ENCODE measurements around the gene EIF1. TPM values are rescaled to one million over a fixed set of nuclear protein-coding genes. Genes with fewer than 3 reads are reported as not detected.

EIF1 gene
- total RNA-seq, 1 donor from 2014 or later: 43.6 TPM

DNA sequence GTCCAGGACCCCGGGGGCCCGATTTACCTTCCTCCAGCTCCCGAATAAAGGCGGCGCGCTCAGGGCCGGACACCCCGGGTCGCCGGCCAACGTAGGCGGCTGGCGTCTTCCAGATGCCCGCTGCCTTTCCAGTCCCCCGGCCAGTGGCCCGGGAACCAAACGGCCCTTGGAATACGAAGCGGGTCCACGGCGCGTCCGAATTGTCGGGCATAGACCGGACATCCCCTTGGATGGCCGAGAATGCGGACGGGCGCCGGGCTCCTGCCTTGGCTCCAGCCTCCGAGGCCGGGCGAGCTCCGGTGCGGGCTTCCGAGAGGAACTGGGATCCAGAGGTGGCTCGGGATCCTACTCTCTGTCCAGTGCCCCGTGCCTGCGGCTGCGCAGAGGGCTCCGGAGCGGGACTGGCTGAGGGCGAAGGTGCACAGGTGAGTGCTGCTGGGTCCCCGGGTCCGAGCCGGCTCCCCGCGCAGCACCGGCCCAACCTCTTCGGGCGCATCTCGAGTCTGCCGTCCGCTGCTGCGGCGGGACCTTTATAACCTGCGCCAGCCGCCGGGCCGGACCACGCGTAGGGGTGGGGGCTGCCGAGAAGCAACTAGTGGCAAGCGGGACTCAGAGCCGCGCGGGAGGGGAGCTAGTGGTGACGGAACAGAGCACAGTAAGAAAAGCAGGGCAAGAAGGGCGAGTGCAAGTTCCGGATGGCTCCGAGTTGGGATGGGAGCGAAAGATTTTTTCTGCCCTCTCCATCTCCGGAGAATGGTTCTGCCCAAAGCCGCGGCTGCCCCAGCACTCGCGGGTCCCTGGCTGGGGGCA is 45.7 kb downstream of the EIF1 start, which contains the start of gene HAP1:
Gene HAP1 (minus strand): TSS at position 505 of the 810 bp plus-strand sequence. CDS start 9 bp downstream, at position 496.
- peak in 1 of 2 donors; percentile 12 for DNase-seq (ENCODE audit: low read depth in 2 of 2)

DNA sequence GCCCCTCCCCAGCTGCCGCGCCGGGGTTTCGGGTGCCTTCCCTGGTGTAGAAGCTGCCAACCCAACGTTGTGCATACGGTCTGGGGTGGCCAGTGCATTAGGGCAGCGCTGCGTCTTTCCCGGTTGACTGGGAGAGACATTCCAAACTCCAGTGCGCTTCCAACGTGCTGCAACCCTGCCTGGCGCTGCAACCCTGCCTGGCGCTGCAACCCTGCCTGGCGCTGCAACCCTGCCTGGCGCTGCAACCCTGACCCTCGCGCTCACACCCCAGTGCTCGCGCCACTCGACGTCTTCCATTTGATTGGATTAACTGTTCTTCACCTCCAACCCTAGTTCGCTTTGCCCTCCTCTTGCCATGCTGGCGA is 46.2 kb downstream of the EIF1 start:
- no peak for DNase-seq (ENCODE audit: low read depth in 2 of 2)

DNA sequence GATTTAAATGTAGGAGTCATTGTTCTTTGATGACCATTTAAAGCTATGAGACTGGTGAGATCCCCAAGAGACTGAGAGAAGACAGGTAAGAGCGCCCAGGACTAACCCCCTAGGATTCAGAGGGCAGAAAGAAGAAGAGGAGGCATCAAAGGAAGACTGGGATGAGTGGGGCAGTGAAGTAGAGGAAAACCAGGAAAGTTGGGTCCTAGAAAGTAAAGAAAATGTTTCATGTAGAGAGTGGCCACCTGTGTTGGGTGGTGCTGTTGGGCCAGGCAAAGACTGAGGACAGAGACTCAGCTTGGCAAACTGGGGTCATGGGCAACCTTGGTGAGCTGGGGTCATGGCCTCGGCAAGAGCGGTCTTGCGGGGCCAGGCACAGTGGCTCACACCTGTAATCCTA is 47.1 kb downstream of the EIF1 start:
- no peak for DNase-seq (ENCODE audit: low read depth in 2 of 2)

DNA sequence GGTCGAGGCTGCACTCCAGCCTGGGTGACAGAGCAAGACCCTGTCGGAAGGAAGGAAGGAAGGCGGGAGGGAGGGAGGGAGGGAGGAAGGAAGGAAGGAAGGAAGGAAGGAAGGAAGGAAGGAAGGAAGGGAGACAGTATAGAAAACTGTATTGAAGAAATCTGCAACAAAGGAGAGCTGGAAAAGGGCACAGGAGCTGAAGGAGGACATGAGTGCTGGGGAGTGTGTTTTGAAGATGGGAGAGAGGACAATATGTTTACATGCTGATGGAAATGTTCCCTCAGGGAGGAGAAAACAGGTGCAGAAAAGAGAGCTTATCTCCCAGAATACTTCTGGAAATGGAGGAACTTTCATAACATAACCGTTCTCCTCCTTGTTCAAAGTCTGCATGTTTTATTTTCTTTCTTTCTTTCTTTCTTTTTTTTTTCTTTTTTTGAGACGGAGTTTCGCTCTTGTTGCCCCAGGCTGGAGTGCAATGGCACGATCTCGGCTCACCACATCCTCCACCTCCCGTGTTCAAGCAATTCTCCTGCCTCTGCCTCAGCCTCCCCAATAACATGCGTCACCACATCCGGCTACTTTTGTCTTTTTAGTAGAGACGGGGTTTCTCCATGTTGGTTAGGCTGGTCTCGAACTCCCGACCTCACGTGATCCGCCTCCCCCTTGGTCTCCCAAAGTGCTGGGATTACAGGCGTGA is 48.4 kb downstream of the EIF1 start:
- DNase-seq (ENCODE audit: low read depth in 2 of 2): no peak

DNA sequence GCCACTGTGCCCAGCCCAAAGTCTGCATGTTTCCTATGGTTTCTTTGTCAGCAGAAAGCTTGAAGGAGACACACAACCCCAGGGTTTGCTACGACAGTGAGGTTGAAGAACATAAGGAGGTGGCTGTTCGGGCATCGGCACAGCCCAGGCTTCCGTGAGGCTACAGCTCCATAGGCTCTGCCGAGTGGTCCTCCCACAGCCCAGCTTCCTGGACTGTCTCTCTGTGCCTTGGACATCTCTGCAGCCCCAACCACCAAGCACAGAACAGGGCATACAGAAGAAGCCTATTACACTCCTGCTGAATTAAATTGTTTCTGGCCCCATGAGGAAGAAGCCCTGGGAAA is 49.0 kb downstream of the EIF1 start:
- DNase-seq (ENCODE audit: low read depth in 2 of 2): no peak

DNA sequence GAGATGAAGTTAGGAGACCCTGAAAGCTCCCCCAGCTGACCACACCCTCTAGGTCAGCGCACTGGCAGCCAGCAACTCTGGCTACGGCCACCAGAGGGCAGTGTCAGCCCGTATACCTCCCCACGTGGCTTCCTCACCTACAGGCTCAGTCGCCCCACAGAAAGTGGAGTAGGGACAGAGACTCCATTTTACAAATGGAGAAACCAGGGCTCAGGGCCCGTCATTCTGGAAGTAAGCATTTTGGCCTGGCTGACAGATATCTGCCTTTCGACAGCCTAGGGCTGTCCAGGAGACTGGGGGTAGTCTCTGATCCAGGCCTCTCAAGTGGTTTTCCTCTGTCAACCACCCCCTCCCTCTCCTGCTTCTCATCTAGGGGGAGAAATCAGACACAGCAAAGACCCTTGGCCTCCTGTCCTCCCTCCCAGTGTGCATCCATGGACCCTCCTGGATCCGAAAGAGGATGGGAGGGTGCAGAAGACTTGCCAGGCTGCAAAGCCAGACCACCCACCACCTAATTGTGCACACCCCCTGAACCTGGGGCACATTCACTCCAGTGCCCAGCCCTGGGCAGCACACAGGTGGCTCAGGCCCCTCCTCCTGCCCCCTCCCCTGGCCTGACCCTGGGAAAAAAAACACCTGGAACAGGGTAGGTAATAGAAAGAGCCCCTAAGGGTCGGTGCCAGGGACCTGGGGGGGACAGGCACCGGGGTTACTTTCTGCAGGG is 49.6 kb downstream of the EIF1 start:
- DNase-seq (ENCODE audit: low read depth in 2 of 2): peak; percentile 53 to 72

DNA sequence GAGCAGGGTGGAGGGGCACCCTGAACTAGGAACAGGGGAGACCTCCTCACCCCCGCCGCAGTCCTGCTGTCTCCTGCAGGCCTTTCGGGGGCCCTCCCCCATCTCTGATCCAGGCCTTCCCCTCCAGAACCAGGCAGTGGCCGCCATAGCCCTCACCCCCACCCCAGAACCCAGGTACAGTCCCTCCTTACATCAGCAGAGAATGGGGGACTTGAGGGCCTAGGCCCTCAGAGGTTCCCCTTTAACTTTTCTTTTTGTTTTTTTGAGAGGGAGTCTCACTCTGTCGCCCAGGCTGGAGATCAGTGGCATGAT is 50.1 kb downstream of the EIF1 start:
- no peak for DNase-seq (ENCODE audit: low read depth in 2 of 2)

DNA sequence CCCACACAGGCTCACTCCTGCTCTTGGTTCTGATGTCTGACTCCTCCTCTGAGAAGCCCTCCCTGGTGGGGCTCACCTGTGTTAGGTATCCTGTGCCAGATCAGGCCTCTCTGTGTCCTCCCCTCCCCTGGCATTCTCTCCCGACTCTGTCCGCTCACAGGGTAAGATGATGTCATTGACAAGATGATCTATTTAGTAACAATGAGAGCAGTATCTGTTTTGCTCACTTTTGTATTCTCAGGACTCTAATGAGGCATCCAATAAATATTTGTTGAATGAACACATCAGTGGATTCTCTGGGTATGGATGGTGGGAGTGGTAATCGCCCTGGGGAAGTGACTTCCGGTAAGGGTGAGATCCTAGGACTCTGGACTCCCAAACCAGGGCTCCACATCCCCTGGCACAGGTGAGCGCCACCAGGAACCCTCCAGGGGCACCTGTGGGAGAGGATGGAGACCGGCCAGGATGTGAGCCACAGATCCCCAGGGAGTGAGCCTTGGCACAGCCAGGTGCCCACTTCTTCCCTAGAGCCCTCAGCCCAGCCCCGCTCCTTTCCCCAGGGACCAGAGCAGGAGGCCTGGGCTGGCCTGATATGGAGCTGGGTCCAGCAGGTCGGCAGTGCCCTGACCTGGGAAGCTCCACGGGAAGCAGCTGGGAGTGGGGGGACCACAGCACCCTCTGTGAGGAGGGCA is 51.1 kb downstream of the EIF1 start:
- no peak for DNase-seq (ENCODE audit: low read depth in 2 of 2)

DNA sequence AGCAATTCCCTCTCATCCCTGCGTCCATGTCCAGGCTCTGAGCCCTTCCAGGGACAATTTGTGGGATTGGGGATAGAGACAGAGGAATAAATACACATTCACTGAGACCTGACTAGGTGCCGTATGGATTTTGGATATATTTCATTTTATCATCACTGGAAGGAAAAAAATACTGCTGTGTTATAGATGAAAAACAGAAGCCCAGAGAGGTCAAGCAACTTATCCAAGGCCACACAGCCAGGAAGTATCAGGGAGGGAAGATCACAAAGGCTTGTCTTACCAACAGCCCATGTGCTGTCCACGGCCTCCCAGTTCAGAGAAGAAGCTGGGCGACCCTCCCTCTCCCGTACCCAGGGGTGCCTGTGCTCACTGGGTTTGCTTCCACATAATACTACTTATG is 51.8 kb downstream of the EIF1 start:
- no peak for DNase-seq (ENCODE audit: low read depth in 2 of 2)

DNA sequence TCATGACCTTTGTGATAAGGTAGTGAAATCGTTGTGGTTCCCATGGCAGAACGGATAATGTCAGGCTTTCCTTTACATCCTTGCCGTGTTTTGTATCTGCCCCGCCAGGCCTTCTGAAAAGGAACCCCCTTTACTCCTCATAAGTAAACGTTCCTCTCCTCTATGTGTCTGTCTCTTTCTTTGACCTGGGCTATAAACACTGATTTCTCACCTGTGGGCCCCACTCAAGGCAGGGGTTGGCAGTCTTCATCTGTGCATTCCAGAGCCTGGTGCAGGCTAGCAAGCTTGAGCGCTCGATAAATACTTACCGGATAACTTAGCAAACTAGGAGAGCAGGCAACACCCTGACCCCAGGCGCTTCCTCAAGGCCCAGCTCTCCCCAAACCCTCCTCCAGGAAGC is 53.0 kb downstream of the EIF1 start:
- no peak for DNase-seq (ENCODE audit: low read depth in 2 of 2)

Other genes starting within 250 kb of the EIF1 start
- gene KRT38, start 247.9 kb upstream of the EIF1 start, total RNA-seq: not detected in 2 replicates
- gene KRT32, start 221.5 kb upstream of the EIF1 start, total RNA-seq: not detected in 2 replicates
- gene KRT35, start 207.7 kb upstream of the EIF1 start, total RNA-seq: not detected in 2 replicates
- gene KRT36, start 199.0 kb upstream of the EIF1 start, total RNA-seq: 0.38 TPM in 1 of 2 replicates, not detected in the other
- gene KRT13, start 183.3 kb upstream of the EIF1 start, total RNA-seq: not detected in 2 replicates
- gene KRT15, start 170.0 kb upstream of the EIF1 start, total RNA-seq: 0.13 and 1.2 TPM in 2 replicates
- gene KRT19, start 160.6 kb upstream of the EIF1 start, total RNA-seq: 4.2 and 11.3 TPM in 2 replicates
- not detected in 2 replicates for gene KRT9, start 116.8 kb upstream of the EIF1 start, total RNA-seq
- gene KRT14, start 102.0 kb upstream of the EIF1 start, total RNA-seq: not detected in 2 replicates
- not detected in 2 replicates for gene KRT16, start 76.1 kb upstream of the EIF1 start, total RNA-seq
- 0.25 and 0.39 TPM in 2 replicates for gene KRT17, start 64.3 kb upstream of the EIF1 start, total RNA-seq
- gene GAST, start 23.4 kb downstream of the EIF1 start, total RNA-seq: not detected in 2 replicates
- gene HAP1, start 45.8 kb downstream of the EIF1 start, total RNA-seq: 0.13 and 0.25 TPM in 2 replicates
- 207 and 483 TPM in 2 replicates for gene JUP, start 97.8 kb downstream of the EIF1 start, total RNA-seq
- gene P3H4, start 123.1 kb downstream of the EIF1 start, total RNA-seq: 36.5 and 67.6 TPM in 2 replicates
- gene FKBP10, start 124.1 kb downstream of the EIF1 start, total RNA-seq: 105 and 159 TPM in 2 replicates
- 57.8 and 63.1 TPM in 2 replicates for gene NT5C3B, start 147.3 kb downstream of the EIF1 start, total RNA-seq
- under 0.01 and 0.13 TPM in 2 replicates for gene KLHL10, start 148.9 kb downstream of the EIF1 start, total RNA-seq
- gene KLHL11, start 176.5 kb downstream of the EIF1 start, total RNA-seq: 24.0 and 30.0 TPM in 2 replicates
- gene ACLY, start 230.1 kb downstream of the EIF1 start, total RNA-seq: 205 and 232 TPM in 2 replicates
- 0.13 and 0.25 TPM in 2 replicates for gene ODAD4, start 241.7 kb downstream of the EIF1 start, total RNA-seq

Data from dermis microvascular lymphatic vessel endothelial cell (primary cell).